Measurements from ENCODE around the gene UGT1A7. TPM values are rescaled to one million over a fixed set of nuclear protein-coding genes. Genes with fewer than 3 reads are reported as not detected.
A peak's percentile ranks its signal among the peaks of the same experiment; 100 is the strongest.

UGT1A7 gene
- total RNA-seq, 1 experiment from 2014 or later: not detected

DNA sequence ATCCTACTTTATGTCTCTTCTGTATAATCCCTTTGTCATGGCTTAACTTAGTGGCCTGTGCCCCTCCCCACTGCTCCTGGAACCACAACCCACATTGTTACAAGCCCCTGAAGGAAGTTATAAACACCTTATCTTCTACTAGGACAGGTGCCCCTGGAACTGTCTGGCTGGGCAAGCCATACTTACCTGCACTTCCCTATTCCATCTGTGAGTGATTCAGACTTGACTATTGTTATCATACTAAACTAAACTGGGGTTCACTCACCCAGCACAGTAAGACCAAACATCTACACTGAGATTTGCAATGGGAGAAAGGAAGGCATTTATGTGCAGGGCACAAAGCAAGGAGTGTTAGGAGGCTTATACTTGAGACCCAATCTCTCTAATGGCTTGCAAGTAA is 7.3 kb downstream of the UGT1A7 start:
- Mint-ChIP-seq H3K36me3 (ENCODE audit: insufficient read depth, unreplicated experiment) (no peaks in the 10 kb centered on the region), H3K27ac (ENCODE audit: low read depth, unreplicated experiment) (peak overlapping the region; percentile 21), H3K9me3 (ENCODE audit: unreplicated experiment) (no peaks in the 10 kb centered on the region), H3K4me1 (ENCODE audit: insufficient read depth, unreplicated experiment) (peaks cover 30% of the 10 kb centered on the region), H3K27me3 (ENCODE audit: insufficient read depth, unreplicated experiment) (no peaks in the 10 kb centered on the region), H3K4me3 (ENCODE audit: unreplicated experiment) (no peak overlapping the region)
- ChIA-PET POLR2A (interaction anchor here (0.5 to 4.6 kb wide), 6 partner anchors 9 to 197 kb away, joined by 3 to 91 read pairs (median 11); partner anchors contain the start of gene USP40), CTCF (no interaction called here)
- TF ChIP-seq, protein P1, sequence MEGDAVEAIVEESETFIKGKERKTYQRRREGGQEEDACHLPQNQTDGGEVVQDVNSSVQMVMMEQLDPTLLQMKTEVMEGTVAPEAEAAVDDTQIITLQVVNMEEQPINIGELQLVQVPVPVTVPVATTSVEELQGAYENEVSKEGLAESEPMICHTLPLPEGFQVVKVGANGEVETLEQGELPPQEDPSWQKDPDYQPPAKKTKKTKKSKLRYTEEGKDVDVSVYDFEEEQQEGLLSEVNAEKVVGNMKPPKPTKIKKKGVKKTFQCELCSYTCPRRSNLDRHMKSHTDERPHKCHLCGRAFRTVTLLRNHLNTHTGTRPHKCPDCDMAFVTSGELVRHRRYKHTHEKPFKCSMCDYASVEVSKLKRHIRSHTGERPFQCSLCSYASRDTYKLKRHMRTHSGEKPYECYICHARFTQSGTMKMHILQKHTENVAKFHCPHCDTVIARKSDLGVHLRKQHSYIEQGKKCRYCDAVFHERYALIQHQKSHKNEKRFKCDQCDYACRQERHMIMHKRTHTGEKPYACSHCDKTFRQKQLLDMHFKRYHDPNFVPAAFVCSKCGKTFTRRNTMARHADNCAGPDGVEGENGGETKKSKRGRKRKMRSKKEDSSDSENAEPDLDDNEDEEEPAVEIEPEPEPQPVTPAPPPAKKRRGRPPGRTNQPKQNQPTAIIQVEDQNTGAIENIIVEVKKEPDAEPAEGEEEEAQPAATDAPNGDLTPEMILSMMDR (IDR thresholded peaks at IDR 0.05; ENCODE audit: unreplicated experiment): no peak
- intact Hi-C loops (cut with micrococcal nuclease): no loop called here
- no peak for DNase-seq (ENCODE audit: unreplicated experiment)
- no TSS peak for BruUV-seq (replicated peaks)

DNA sequence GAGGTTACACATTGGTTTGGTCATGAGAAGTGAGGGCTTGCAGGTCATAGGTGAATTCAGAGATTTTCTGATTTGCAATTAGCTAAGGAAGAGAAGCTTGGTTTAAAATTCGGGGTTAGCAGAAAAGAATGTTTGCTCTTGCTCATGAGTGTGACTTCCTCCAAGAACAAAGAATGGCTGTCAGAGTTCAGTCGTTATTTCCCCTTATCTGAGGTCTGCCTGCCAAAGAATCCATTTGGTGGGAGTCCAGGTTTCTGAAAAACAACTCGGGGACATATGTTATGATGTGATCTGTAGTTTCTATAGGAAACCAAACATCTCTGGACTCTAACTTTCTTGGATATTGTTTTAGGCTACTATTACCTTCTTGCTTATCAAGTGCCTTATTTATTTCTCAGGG is 7.8 kb downstream of the UGT1A7 start:
- H3K27me3 Mint-ChIP-seq (ENCODE audit: insufficient read depth, unreplicated experiment): no peaks in the 10 kb centered on the region
- H3K4me3 Mint-ChIP-seq (ENCODE audit: unreplicated experiment): no peak overlapping the region
- no TSS peak for BruUV-seq (replicated peaks)
- H3K9me3 Mint-ChIP-seq (ENCODE audit: unreplicated experiment): no peaks in the 10 kb centered on the region
- H3K4me1 Mint-ChIP-seq (ENCODE audit: insufficient read depth, unreplicated experiment): peaks cover 30% of the 10 kb centered on the region
- no peak for DNase-seq (ENCODE audit: unreplicated experiment)
- no peaks in the 10 kb centered on the region for H3K36me3 Mint-ChIP-seq (ENCODE audit: insufficient read depth, unreplicated experiment)
- ChIA-PET CTCF (interaction anchor here (4.1 kb wide), 1 partner anchor 22 kb away, joined by 18 read pairs; the partner anchor contains the start of gene UGT1A5), POLR2A (interaction anchor here (2.1 to 4.6 kb wide), 7 partner anchors 8 to 201 kb away, joined by 6 to 91 read pairs (median 16); partner anchors contain the start of genes UGT1A7 and USP40)
- H3K27ac Mint-ChIP-seq (ENCODE audit: low read depth, unreplicated experiment): peak overlapping the region; percentile 21
- intact Hi-C loops (cut with micrococcal nuclease): no loop called here
- TF ChIP-seq, protein P1 (IDR thresholded peaks at IDR 0.05; ENCODE audit: unreplicated experiment): no peak

DNA sequence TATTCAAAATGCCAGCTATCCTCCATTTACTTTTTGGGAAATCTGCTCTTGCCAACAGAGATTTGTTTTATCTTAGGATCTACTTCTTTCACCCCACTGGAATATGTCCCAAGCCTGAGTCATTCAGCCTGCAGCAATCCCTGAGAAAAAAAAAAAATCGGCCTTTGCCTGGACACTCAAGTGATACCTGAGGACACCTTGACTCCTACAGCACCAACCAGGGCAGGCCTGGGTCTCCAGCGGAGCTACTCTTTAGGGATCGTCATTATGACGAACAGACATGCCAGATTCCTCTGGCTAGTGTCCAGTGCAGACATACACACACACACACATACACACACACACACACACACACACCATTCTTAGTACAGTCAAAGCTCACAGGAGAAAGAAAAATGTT is 8.7 kb downstream of the UGT1A7 start:
- H3K4me1 Mint-ChIP-seq (ENCODE audit: insufficient read depth, unreplicated experiment): peaks cover 30% of the 10 kb centered on the region
- POLR2A ChIA-PET: interaction anchor here (0.6 to 4.6 kb wide), 21 partner anchors 9 to 824 kb away, joined by 3 to 91 read pairs (median 5); partner anchors contain the start of genes UGT1A5, UGT1A7 and USP40

More for the DNA sequence above, 8.7 kb downstream of the UGT1A7 start:
- no peaks in the 10 kb centered on the region for H3K9me3 Mint-ChIP-seq (ENCODE audit: unreplicated experiment)
- DNase-seq (ENCODE audit: unreplicated experiment): peak; percentile 95
- intact Hi-C loops (cut with micrococcal nuclease): no loop called here
- TF ChIP-seq, protein P1 (IDR thresholded peaks at IDR 0.05; ENCODE audit: unreplicated experiment): no peak
- no TSS peak for BruUV-seq (replicated peaks)
- H3K27ac Mint-ChIP-seq (ENCODE audit: low read depth, unreplicated experiment): peak overlapping the region; percentile 86
- H3K27me3 Mint-ChIP-seq (ENCODE audit: insufficient read depth, unreplicated experiment): no peaks in the 10 kb centered on the region
- CTCF ChIA-PET: interaction anchor here (4.1 kb wide), 1 partner anchor 21 kb away, joined by 18 read pairs; the partner anchor contains the start of gene UGT1A5
- no peak overlapping the region for H3K4me3 Mint-ChIP-seq (ENCODE audit: unreplicated experiment)
- H3K36me3 Mint-ChIP-seq (ENCODE audit: insufficient read depth, unreplicated experiment): no peaks in the 10 kb centered on the region
